Progenitor cell of endocrine pancreas (in vitro differentiated cells): Measurements from ENCODE around the gene NFU1. TPM values are rescaled to one million over a fixed set of nuclear protein-coding genes. Genes with fewer than 3 reads are reported as not detected.

Experiments
- DNase-seq: peaks from one replicate; pipeline ENCODE4 v3.0.0; 2021; ENCODE audit warnings: low spot score; ENCODE audit not compliant: unreplicated experiment
- H3K27ac Mint-ChIP-seq: 2 replicates; pipeline ENCODE4 v1.8.0; 2021; ENCODE audit warnings: mild to moderate bottlenecking, moderate library complexity, mixed read lengths
- H3K27me3 Mint-ChIP-seq: 2 replicates; pipeline ENCODE4 v1.8.0; 2021; ENCODE audit warnings: mixed read lengths
- H3K36me3 Mint-ChIP-seq: 2 replicates; pipeline ENCODE4 v1.8.0; 2022; ENCODE audit warnings: mixed read lengths; ENCODE audit not compliant: insufficient read depth
- H3K4me1 Mint-ChIP-seq: 2 replicates; pipeline ENCODE4 v1.8.0; 2021; ENCODE audit warnings: low read depth, mixed read lengths
- H3K4me3 Mint-ChIP-seq: 2 replicates; pipeline ENCODE4 v1.8.0; 2021; ENCODE audit warnings: low read depth, mild to moderate bottlenecking, moderate library complexity, mixed read lengths
- H3K9me3 Mint-ChIP-seq: 2 replicates; pipeline ENCODE4 v1.8.0; 2021; ENCODE audit warnings: low read depth, mixed read lengths
- CTCF ChIP-seq: fragments of 200-600 bp; sonication (generic); IDR thresholded peaks from one replicate; pipeline ENCODE4 v1.5.0; 2021; ENCODE audit warnings: antibody characterized with exemption, mild to moderate bottlenecking; ENCODE audit not compliant: unreplicated experiment
- long read RNA-seq: library from polyadenylated mRNA; unstranded; transcript quantifications from one replicate; pipeline ENCODE4 v2.0.0, GENCODE V29; 2020
- total RNA-seq: library from RNA; stranded (reverse); gene quantifications from 2 replicates; pipeline ENCODE4 v1.2.1, GENCODE V29; 2021

Gene NFU1
- total RNA-seq = 41.6 and 44.1 TPM in 2 replicates
- long read RNA-seq, transcript NFU1-203 (8 exons, 1,467 nt) = major isoform, 8 of 11 reads
- long read RNA-seq, partial matches to known transcripts = 0 of 11 reads
- long read RNA-seq, other reads (novel, unspliced or antisense) = 2 of 11 reads

DNA sequence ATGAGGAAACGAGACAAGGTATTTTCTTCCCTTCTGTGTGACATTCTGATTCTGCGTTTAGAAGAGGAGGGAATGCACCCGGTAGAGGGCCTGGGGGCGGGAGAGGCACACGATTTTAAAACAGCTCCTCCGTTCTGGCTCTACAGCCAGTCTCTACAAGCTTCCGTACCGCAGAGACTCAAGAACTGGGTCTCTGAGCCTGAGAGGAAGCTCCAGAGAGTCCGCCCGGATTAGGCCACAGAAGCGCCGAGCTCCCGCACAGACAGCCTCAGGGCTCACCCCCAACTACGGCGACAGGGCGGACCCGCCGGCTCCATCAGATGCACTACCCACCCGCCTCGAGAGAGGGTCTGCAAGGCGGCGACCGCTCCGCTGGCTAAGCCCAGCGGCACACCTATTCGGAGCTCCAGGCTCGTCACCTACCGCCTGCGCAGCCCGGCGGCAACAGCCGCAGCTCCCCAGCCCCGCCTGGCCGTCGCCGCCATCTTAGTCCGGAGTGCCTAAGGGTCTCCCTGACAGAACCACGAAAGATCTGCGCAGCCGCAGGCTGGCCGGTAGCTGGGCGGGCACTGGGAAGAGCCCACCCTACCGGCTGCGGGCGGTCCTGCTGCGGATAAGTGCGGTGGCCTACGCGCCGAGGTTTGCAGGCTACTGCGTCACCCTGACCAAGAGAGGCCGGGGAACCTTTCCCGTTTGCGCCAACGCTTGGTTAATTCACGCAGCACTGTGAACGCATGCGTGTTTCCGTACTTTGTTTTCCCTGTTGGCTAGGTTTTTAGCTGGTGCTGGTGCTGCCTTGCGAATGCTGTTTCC, at the start of gene NFU1:
NFU1 (minus strand) TSS at position 498 of the 813 bp plus-strand sequence; CDS start at position 485, 13 bp downstream.
- peaks cover 2% of the 10 kb centered on the region for H3K36me3 Mint-ChIP-seq
- no peaks in the 10 kb centered on the region for H3K27me3 Mint-ChIP-seq
- H3K4me1 Mint-ChIP-seq = peaks cover 17% of the 10 kb centered on the region
- peak; percentile 64 for TF ChIP-seq CTCF
- H3K9me3 Mint-ChIP-seq = no peaks in the 10 kb centered on the region
- H3K4me3 Mint-ChIP-seq = peak within 1 kb of the TSS; percentile 97
- peak; percentile 90 for DNase-seq
- H3K27ac Mint-ChIP-seq = peak within 1 kb of the TSS; percentile 99

GRCh38 chr2:69483696-69484095, 46.5 kb upstream of the NFU1 start:
- Mint-ChIP-seq H3K4me3 (peak overlapping the region; percentile 5), H3K9me3 (no peaks in the 10 kb centered on the region), H3K27ac (peak overlapping the region; percentile 56), H3K27me3 (no peaks in the 10 kb centered on the region), H3K4me1 (peaks cover 23% of the 10 kb centered on the region), H3K36me3 (peaks cover 5% of the 10 kb centered on the region)
- TF ChIP-seq CTCF = no peak
- no peak for DNase-seq

DNA sequence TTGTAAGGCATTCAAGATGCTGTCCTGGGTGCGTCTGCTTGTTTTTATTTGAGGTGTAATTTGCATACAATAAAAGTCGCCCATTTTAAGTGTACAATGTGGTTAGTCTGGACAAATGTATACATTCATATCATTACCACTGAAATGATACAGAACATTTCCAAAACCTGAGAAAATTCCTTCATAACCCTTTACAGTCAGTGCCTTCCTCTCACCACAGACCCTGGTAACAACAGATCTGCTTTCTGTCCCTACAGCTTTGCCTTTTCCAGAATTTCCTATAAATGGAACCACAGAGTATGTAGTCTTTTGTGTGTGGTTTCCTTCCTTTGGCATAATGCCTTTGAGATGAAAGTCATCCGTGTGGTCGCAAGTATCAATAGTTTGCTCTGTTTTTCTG, 45.8 kb upstream of the NFU1 start:
- no peak for DNase-seq
- H3K4me3 Mint-ChIP-seq = peak overlapping the region; percentile 5
- H3K36me3 Mint-ChIP-seq = peaks cover 2% of the 10 kb centered on the region
- no peaks in the 10 kb centered on the region for H3K27me3 Mint-ChIP-seq
- H3K27ac Mint-ChIP-seq = peak overlapping the region; percentile 56
- TF ChIP-seq CTCF = no peak
- H3K9me3 Mint-ChIP-seq = no peaks in the 10 kb centered on the region
- peaks cover 23% of the 10 kb centered on the region for H3K4me1 Mint-ChIP-seq

- H3K4me3 Mint-ChIP-seq = no peak overlapping the region
- H3K4me1 Mint-ChIP-seq = peaks cover 23% of the 10 kb centered on the region
- H3K9me3 Mint-ChIP-seq = no peaks in the 10 kb centered on the region
- no peak for DNase-seq
- H3K27ac Mint-ChIP-seq = peak overlapping the region; percentile 1
- H3K27me3 Mint-ChIP-seq = no peaks in the 10 kb centered on the region
- TF ChIP-seq CTCF = no peak
- peaks cover 2% of the 10 kb centered on the region for H3K36me3 Mint-ChIP-seq
Observed at GRCh38 chr2:69482471-69482870, 45.2 kb upstream of the NFU1 start.

- Mint-ChIP-seq H3K36me3 (peaks cover 5% of the 10 kb centered on the region), H3K27ac (no peak overlapping the region), H3K4me3 (no peak overlapping the region), H3K4me1 (peaks cover 23% of the 10 kb centered on the region), H3K9me3 (no peaks in the 10 kb centered on the region), H3K27me3 (no peaks in the 10 kb centered on the region)
- TF ChIP-seq CTCF = no peak
- DNase-seq = no peak
Observed at GRCh38 chr2:69481421-69481820, 44.2 kb upstream of the NFU1 start.
